ENCODE data around the gene SPATA31E1. TPM values are rescaled to one million over a fixed set of nuclear protein-coding genes. Genes with fewer than 3 reads are reported as not detected.
A peak's percentile ranks its signal among the peaks of the same experiment; 100 is the strongest.
"Not testable (repeated sequence)": the region's sequence is repeated elsewhere in the genome, so short reads cannot be mapped to it uniquely, and the experiment has no call there.

Gene SPATA31E1
- total RNA-seq, 5 donors from 2014 or later (not counting 1 experiment from before 2014, with no cell fraction given): not detected

DNA sequence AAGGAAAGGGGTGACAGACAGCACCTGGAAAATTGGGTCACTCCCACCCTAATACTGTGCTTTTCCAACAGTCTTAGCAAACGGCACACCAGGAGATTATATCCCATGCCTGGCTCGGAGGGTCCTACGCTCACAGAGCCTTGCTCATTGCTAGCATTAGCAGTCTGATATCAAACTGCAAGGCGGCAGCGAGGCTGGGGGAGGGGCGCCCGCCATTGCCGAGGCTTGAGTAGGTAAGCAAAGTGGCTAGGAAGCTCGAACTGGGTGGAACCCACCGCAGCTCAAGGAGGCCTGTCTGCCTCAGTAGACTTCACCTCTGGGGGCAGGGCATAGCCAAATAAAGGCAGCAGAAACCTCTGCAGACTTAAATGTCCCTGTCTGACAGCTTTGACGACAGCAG, 19.7 kb downstream of the SPATA31E1 start:
- H3K36me3 ChIP-seq (ENCODE audit: control insufficient read depth in 2 of 2, extremely low read depth in 1 of 2, insufficient read depth in 1 of 2, low read length in 1 of 2); H3K27me3 ChIP-seq (replicated peaks in 1 of 2; ENCODE audit: control insufficient read depth in 2 of 2, extremely low read depth in 1 of 2, insufficient read depth in 2 of 2, low read length in 1 of 2); ATAC-seq (replicated peaks in 1 of 4); H3K4me1 ChIP-seq (ENCODE audit: control insufficient read depth in 1 of 2, extremely low read depth in 1 of 2, insufficient read depth in 2 of 2, low read length in 2 of 2); H3K27ac Mint-ChIP-seq; H3K4me3 ChIP-seq (ENCODE audit: control insufficient read depth in 1 of 2, extremely low read depth in 1 of 2, low read length in 1 of 2); CTCF ChIA-PET; H3K36me3 Mint-ChIP-seq; H3K27ac ChIP-seq (ENCODE audit: low read length); H3K9me3 ChIP-seq; POLR2A ChIA-PET; DNase-seq; H3K4me1 Mint-ChIP-seq; H3K4me3 Mint-ChIP-seq: not testable (repeated sequence)
- Mint-ChIP-seq H3K27me3 (peaks cover 11 to 34% of the 10 kb centered on the region in 2 donors), H3K9me3 (peaks cover 19 to 34% (median 27%) of the 10 kb centered on the region in 3 donors)
- WGBS (ENCODE audit: insufficient coverage): 78% methylated on average over 11 of the region's 11 CpGs

GRCh38 chr9:87909310-87910041, 26.8 kb downstream of the SPATA31E1 start:
- POLR2A ChIA-PET: no interaction called here
- Mint-ChIP-seq H3K9me3 (peaks cover 2 to 5% (median 4%) of the 10 kb centered on the region in 3 donors), H3K4me1 (no peaks in the 10 kb centered on the region), H3K27ac (no peak overlapping the region), H3K4me3 (no peak overlapping the region), H3K27me3 (peaks cover 0 to 13% of the 10 kb centered on the region in 2 donors), H3K36me3 (no peaks in the 10 kb centered on the region)
- Histone ChIP-seq H3K4me1 (ENCODE audit: control insufficient read depth in 1 of 2, extremely low read depth in 1 of 2, insufficient read depth in 2 of 2, low read length in 2 of 2) (no peaks in the 10 kb centered on the region), H3K27ac (ENCODE audit: low read length) (no peak overlapping the region), H3K27me3 (replicated peaks in 1 of 2; ENCODE audit: control insufficient read depth in 2 of 2, extremely low read depth in 1 of 2, insufficient read depth in 2 of 2, low read length in 1 of 2) (no peaks in the 10 kb centered on the region), H3K9me3 (no peaks in the 10 kb centered on the region), H3K36me3 (ENCODE audit: control insufficient read depth in 2 of 2, extremely low read depth in 1 of 2, insufficient read depth in 1 of 2, low read length in 1 of 2) (no peaks in the 10 kb centered on the region), H3K4me3 (ENCODE audit: control insufficient read depth in 1 of 2, extremely low read depth in 1 of 2, low read length in 1 of 2) (no peak overlapping the region)
- ATAC-seq (replicated peaks in 1 of 4) (peak in 2 of 4 experiments; percentile 43 to 55), DNase-seq (no peak)
- WGBS (ENCODE audit: insufficient coverage): 85% methylated on average over 11 of the region's 20 CpGs
- CTCF ChIA-PET: no interaction called here

DNA sequence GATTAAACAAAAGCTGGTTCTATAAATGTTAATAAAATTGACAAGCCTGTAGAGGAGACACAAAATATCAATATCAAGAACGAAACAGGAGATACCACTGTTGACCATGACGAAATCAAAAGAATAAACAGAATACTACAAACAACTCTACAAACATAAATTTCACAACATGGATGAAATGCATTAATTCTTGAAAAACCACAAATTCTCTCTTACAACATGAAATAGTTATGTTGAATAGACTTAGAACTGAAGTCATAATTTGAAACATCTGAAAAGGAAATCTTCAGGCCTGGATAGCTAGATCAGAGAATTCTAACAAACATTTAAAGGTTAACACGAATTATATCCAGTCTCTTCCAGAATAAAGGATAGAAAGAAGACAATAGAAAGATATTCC, 28.1 kb downstream of the SPATA31E1 start:
- no peaks in the 10 kb centered on the region for H3K27me3 ChIP-seq (replicated peaks in 1 of 2; ENCODE audit: control insufficient read depth in 2 of 2, extremely low read depth in 1 of 2, insufficient read depth in 2 of 2, low read length in 1 of 2)
- Mint-ChIP-seq H3K4me3 (no peak overlapping the region), H3K4me1 (no peaks in the 10 kb centered on the region), H3K9me3 (peaks cover 0 to 2% (median 0%) of the 10 kb centered on the region in 3 donors), H3K27ac (no peak overlapping the region), H3K27me3 (peaks cover 0 to 4% of the 10 kb centered on the region in 2 donors), H3K36me3 (no peaks in the 10 kb centered on the region)
- H3K36me3 ChIP-seq (ENCODE audit: control insufficient read depth in 2 of 2, extremely low read depth in 1 of 2, insufficient read depth in 1 of 2, low read length in 1 of 2): no peaks in the 10 kb centered on the region
- POLR2A ChIA-PET: no interaction called here
- H3K9me3 ChIP-seq: no peaks in the 10 kb centered on the region
- DNase-seq: no peak
- WGBS (ENCODE audit: insufficient coverage): no CpG with 5 or more reads among the region's 3 CpGs
- CTCF ChIA-PET: no interaction called here
- no peaks in the 10 kb centered on the region for H3K4me1 ChIP-seq (ENCODE audit: control insufficient read depth in 1 of 2, extremely low read depth in 1 of 2, insufficient read depth in 2 of 2, low read length in 2 of 2)
- no peak for ATAC-seq (replicated peaks in 1 of 4)
- H3K4me3 ChIP-seq (ENCODE audit: control insufficient read depth in 1 of 2, extremely low read depth in 1 of 2, low read length in 1 of 2): no peak overlapping the region
- H3K27ac ChIP-seq (ENCODE audit: low read length): no peak overlapping the region

DNA sequence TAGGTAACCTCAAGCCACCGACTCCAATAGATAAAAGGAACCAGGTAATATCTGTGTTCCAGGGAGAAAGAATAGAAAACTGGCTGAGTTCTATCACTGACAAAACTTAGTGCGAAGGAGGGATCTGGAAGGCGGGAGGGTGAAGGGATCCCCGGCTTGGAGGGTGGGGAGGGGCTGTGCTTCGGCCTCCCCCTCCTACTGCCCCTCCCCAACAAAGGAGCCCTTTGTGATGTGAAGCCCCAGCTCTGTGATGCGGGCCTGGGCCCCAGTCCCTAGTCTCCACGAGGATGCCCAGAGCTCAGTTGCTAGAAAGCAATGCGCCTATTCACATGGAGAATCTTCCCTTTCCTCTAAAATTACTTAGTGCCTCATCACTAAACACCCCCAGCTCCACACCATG, 35.0 kb downstream of the SPATA31E1 start, which contains the start of gene SPATA31C1:
Gene SPATA31C1 (plus strand): TSS at position 301 of the 400 bp plus-strand sequence.
- H3K27ac ChIP-seq (ENCODE audit: low read length); H3K4me3 Mint-ChIP-seq; H3K27me3 Mint-ChIP-seq; H3K4me1 ChIP-seq (ENCODE audit: control insufficient read depth in 1 of 2, extremely low read depth in 1 of 2, insufficient read depth in 2 of 2, low read length in 2 of 2); H3K4me1 Mint-ChIP-seq; H3K27ac Mint-ChIP-seq; POLR2A ChIA-PET; H3K36me3 Mint-ChIP-seq; H3K27me3 ChIP-seq (replicated peaks in 1 of 2; ENCODE audit: control insufficient read depth in 2 of 2, extremely low read depth in 1 of 2, insufficient read depth in 2 of 2, low read length in 1 of 2); H3K9me3 ChIP-seq; H3K4me3 ChIP-seq (ENCODE audit: control insufficient read depth in 1 of 2, extremely low read depth in 1 of 2, low read length in 1 of 2); H3K9me3 Mint-ChIP-seq; ATAC-seq (replicated peaks in 1 of 4); H3K36me3 ChIP-seq (ENCODE audit: control insufficient read depth in 2 of 2, extremely low read depth in 1 of 2, insufficient read depth in 1 of 2, low read length in 1 of 2); CTCF ChIA-PET; DNase-seq: not testable (repeated sequence)
- no CpG with 5 or more reads among the region's 8 CpGs for WGBS (ENCODE audit: insufficient coverage)

GRCh38 chr9:87919013-87919412, 36.3 kb downstream of the SPATA31E1 start:
- H3K9me3 Mint-ChIP-seq; DNase-seq; H3K4me1 ChIP-seq (ENCODE audit: control insufficient read depth in 1 of 2, extremely low read depth in 1 of 2, insufficient read depth in 2 of 2, low read length in 2 of 2); H3K27me3 Mint-ChIP-seq; H3K27me3 ChIP-seq (replicated peaks in 1 of 2; ENCODE audit: control insufficient read depth in 2 of 2, extremely low read depth in 1 of 2, insufficient read depth in 2 of 2, low read length in 1 of 2); H3K4me3 Mint-ChIP-seq; CTCF ChIA-PET; H3K27ac ChIP-seq (ENCODE audit: low read length); H3K36me3 Mint-ChIP-seq; H3K4me1 Mint-ChIP-seq; ATAC-seq (replicated peaks in 1 of 4); H3K4me3 ChIP-seq (ENCODE audit: control insufficient read depth in 1 of 2, extremely low read depth in 1 of 2, low read length in 1 of 2); H3K36me3 ChIP-seq (ENCODE audit: control insufficient read depth in 2 of 2, extremely low read depth in 1 of 2, insufficient read depth in 1 of 2, low read length in 1 of 2); POLR2A ChIA-PET; H3K9me3 ChIP-seq; H3K27ac Mint-ChIP-seq: not testable (repeated sequence)
- 10% methylated on average over 2 of the region's 13 CpGs for WGBS (ENCODE audit: insufficient coverage)

DNA sequence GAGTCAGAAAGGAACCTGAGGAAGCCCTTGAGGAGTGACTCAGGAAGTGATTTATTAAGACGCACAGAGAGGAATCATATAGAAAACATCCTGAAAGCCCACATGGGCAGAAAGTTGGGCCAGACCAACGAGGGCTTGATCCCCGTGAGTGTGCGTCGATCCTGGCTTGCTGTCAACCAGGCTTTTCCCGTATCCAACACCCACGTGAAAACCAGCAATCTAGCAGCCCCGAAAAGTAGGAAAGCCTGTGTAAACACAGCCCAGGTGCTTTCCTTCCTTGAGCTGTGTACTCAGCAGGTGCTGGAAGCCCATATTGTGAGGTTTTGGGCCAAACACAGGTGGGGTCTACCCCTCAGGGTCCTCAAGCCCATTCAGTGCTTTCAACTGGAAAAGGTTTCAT, 38.9 kb downstream of the SPATA31E1 start:
- H3K27me3 ChIP-seq (replicated peaks in 1 of 2; ENCODE audit: control insufficient read depth in 2 of 2, extremely low read depth in 1 of 2, insufficient read depth in 2 of 2, low read length in 1 of 2); H3K9me3 Mint-ChIP-seq; H3K4me1 Mint-ChIP-seq; H3K4me3 ChIP-seq (ENCODE audit: control insufficient read depth in 1 of 2, extremely low read depth in 1 of 2, low read length in 1 of 2); H3K4me3 Mint-ChIP-seq; POLR2A ChIA-PET; H3K27me3 Mint-ChIP-seq; CTCF ChIA-PET; ATAC-seq (replicated peaks in 1 of 4); H3K27ac ChIP-seq (ENCODE audit: low read length); H3K36me3 ChIP-seq (ENCODE audit: control insufficient read depth in 2 of 2, extremely low read depth in 1 of 2, insufficient read depth in 1 of 2, low read length in 1 of 2); H3K27ac Mint-ChIP-seq; DNase-seq; H3K9me3 ChIP-seq; H3K4me1 ChIP-seq (ENCODE audit: control insufficient read depth in 1 of 2, extremely low read depth in 1 of 2, insufficient read depth in 2 of 2, low read length in 2 of 2); H3K36me3 Mint-ChIP-seq: not testable (repeated sequence)
- 88% methylated on average over 6 of the region's 8 CpGs for WGBS (ENCODE audit: insufficient coverage)

GRCh38 chr9:87923012-87923411, 40.3 kb downstream of the SPATA31E1 start:
- H3K4me3 ChIP-seq (ENCODE audit: control insufficient read depth in 1 of 2, extremely low read depth in 1 of 2, low read length in 1 of 2); H3K36me3 ChIP-seq (ENCODE audit: control insufficient read depth in 2 of 2, extremely low read depth in 1 of 2, insufficient read depth in 1 of 2, low read length in 1 of 2); H3K36me3 Mint-ChIP-seq; H3K4me3 Mint-ChIP-seq; H3K27ac ChIP-seq (ENCODE audit: low read length); CTCF ChIA-PET; H3K9me3 ChIP-seq; H3K27me3 ChIP-seq (replicated peaks in 1 of 2; ENCODE audit: control insufficient read depth in 2 of 2, extremely low read depth in 1 of 2, insufficient read depth in 2 of 2, low read length in 1 of 2); H3K4me1 ChIP-seq (ENCODE audit: control insufficient read depth in 1 of 2, extremely low read depth in 1 of 2, insufficient read depth in 2 of 2, low read length in 2 of 2); POLR2A ChIA-PET; ATAC-seq (replicated peaks in 1 of 4); H3K27me3 Mint-ChIP-seq; H3K9me3 Mint-ChIP-seq; H3K27ac Mint-ChIP-seq; H3K4me1 Mint-ChIP-seq: not testable (repeated sequence)
- DNase-seq: peak in 2 of 35 experiments; percentile 5 to 15
- WGBS (ENCODE audit: insufficient coverage): 0% methylated on average over 5 of the region's 10 CpGs
